Neural cell (in vitro differentiated cells): ENCODE results near the gene DEF6. TPM values are rescaled to one million over a fixed set of nuclear protein-coding genes. Genes with fewer than 3 reads are reported as not detected.

ENCODE experiments used
- H2AFZ ChIP-seq: fragments of 200-600, 300-800 bp; sonication (generic), shearing (Covaris generic); 2 replicates; pipeline ENCODE4 v1.6.0; 2014; ENCODE audit warnings: low read depth, mild to moderate bottlenecking, antibody characterized with exemption, low read length, moderate library complexity
- H3F3A ChIP-seq: fragments of 200-600 bp; shearing (Covaris generic); 2 replicates; pipeline ENCODE4 v1.6.1; 2016; ENCODE audit warnings: mild to moderate bottlenecking, moderate library complexity, mixed read lengths, antibody characterized with exemption, low read length; ENCODE audit not compliant: insufficient read depth, poor library complexity, severe bottlenecking
- H3K27ac ChIP-seq: fragments of 200-600, 300-800 bp; sonication (generic), shearing (Covaris generic); 2 replicates; pipeline ENCODE4 v1.5.1; 2014; ENCODE audit warnings: mild to moderate bottlenecking, low read length, moderate library complexity
- H3K27me3 ChIP-seq: fragments of 300-800, 200-600 bp; sonication (generic), shearing (Covaris generic); 2 replicates; pipeline ENCODE4 v1.6.0; 2014; ENCODE audit warnings: mild to moderate bottlenecking, low read depth, low read length, moderate library complexity; ENCODE audit not compliant: insufficient read depth
- H3K36me3 ChIP-seq: fragments of 300-800, 200-600 bp; sonication (generic), shearing (Covaris generic); 2 replicates; pipeline ENCODE4 v1.5.1; 2014; ENCODE audit warnings: mild to moderate bottlenecking, antibody characterized with exemption, low read length, moderate library complexity; ENCODE audit not compliant: insufficient read depth
- H3K4me2 ChIP-seq: fragments of 300-800, 200-600 bp; sonication (generic), shearing (Covaris generic); 2 replicates; pipeline ENCODE4 v1.6.0; 2014; ENCODE audit warnings: mild to moderate bottlenecking, low read length
- H3K4me3 ChIP-seq: fragments of 300-800, 200-600 bp; sonication (generic), shearing (Covaris generic); 2 replicates; pipeline ENCODE4 v1.5.1; 2014; ENCODE audit warnings: mild to moderate bottlenecking, low read length, moderate library complexity
- H3K79me2 ChIP-seq: fragments of 200-600 bp; shearing (Covaris generic); replicated peaks from 2 replicates; pipeline ENCODE4 v1.6.0; 2014; ENCODE audit warnings: mild to moderate bottlenecking, low read length, moderate library complexity; ENCODE audit not compliant: insufficient read depth
- H3K9ac ChIP-seq: fragments of 300-800, 200-600 bp; sonication (generic), shearing (Covaris generic); 2 replicates; pipeline ENCODE4 v1.6.1; 2016; ENCODE audit warnings: mild to moderate bottlenecking, low read length, mixed read lengths
- H3K9me2 ChIP-seq: fragments of 200-600 bp; shearing (Covaris generic); 2 replicates; pipeline ENCODE4 v1.6.1; 2016; ENCODE audit warnings: mild to moderate bottlenecking, low read length, mixed read lengths; ENCODE audit not compliant: insufficient read depth
- H3K9me3 ChIP-seq: fragments of 200-600, 300-800 bp; sonication (generic), shearing (Covaris generic); 2 replicates; pipeline ENCODE4 v1.6.1; 2016; ENCODE audit warnings: mild to moderate bottlenecking, mixed run types, low read length, moderate library complexity, mixed read lengths
- H4K20me1 ChIP-seq: fragments of 200-600 bp; shearing (Covaris generic); 2 replicates; pipeline ENCODE4 v1.6.1; 2016; ENCODE audit warnings: mild to moderate bottlenecking, mixed run types; ENCODE audit not compliant: insufficient read depth
- EP300 ChIP-seq: fragments of 450-650 bp; conservative IDR thresholded peaks from 2 replicates; pipeline ENCODE4 v1.6.1; 2014; ENCODE audit warnings: antibody characterized with exemption, mild to moderate bottlenecking, moderate library complexity; ENCODE audit not compliant: poor library complexity, severe bottlenecking
- EZH2 ChIP-seq: fragments of 200-600, 300-800 bp; shearing (Covaris generic), sonication (generic); IDR thresholded peaks from 2 replicates; pipeline ENCODE4 v1.6.1; 2014; ENCODE audit warnings: antibody characterized with exemption, low read length, borderline replicate concordance, mild to moderate bottlenecking; ENCODE audit not compliant: insufficient read depth, poor library complexity, severe bottlenecking
- MXI1 ChIP-seq: fragments of 450-650 bp; conservative IDR thresholded peaks from 2 replicates; pipeline ENCODE4 v1.6.1; 2014; ENCODE audit warnings: antibody characterized with exemption, mild to moderate bottlenecking; ENCODE audit not compliant: poor library complexity, severe bottlenecking
- POLR2AphosphoS5 ChIP-seq: IDR thresholded peaks from 2 replicates; pipeline ENCODE4 v1.6.1; 2012
- RAD21 ChIP-seq: fragments of 450-650 bp; conservative IDR thresholded peaks from 2 replicates; pipeline ENCODE4 v1.6.1; 2014; ENCODE audit warnings: antibody characterized with exemption, mild to moderate bottlenecking, moderate library complexity
- SMC3 ChIP-seq: fragments of 450-650 bp; conservative IDR thresholded peaks from 2 replicates; pipeline ENCODE4 v1.6.1; 2014; ENCODE audit warnings: antibody characterized with exemption, mild to moderate bottlenecking, moderate library complexity; ENCODE audit not compliant: poor library complexity
- TAF1 ChIP-seq: IDR thresholded peaks from 2 replicates; pipeline ENCODE4 v1.6.1; 2012; ENCODE audit warnings: low read depth
- polyA minus RNA-seq: library from RNA; depleted of rRNA, polyadenylated mRNA; stranded (reverse); fragments of >200 nt; gene quantifications from 2 replicates; pipeline ENCODE4 v1.2.3, GENCODE V29; 2014
- polyA plus RNA-seq: library from polyadenylated mRNA; depleted of rRNA; stranded (reverse); fragments of >200 nt; gene quantifications from 2 replicates; pipeline ENCODE4 v1.2.3, GENCODE V29; 2014
- TF ChIP-seq, protein P1 (sequence below): fragments of 450-650 bp; IDR thresholded peaks from 2 replicates; pipeline ENCODE4 v1.5.1; 2014; ENCODE audit warnings: antibody characterized with exemption, mild to moderate bottlenecking, moderate library complexity; ENCODE audit not compliant: poor library complexity, severe bottlenecking
- TF ChIP-seq, protein P2 (sequence below): IDR thresholded peaks from 2 replicates; pipeline ENCODE4 v1.6.1; 2012; ENCODE audit warnings: borderline replicate concordance

DEF6 gene
- polyA plus RNA-seq (0.48 and 1.3 TPM in 2 replicates), polyA minus RNA-seq (0.35 and 0.49 TPM in 2 replicates)

DNA sequence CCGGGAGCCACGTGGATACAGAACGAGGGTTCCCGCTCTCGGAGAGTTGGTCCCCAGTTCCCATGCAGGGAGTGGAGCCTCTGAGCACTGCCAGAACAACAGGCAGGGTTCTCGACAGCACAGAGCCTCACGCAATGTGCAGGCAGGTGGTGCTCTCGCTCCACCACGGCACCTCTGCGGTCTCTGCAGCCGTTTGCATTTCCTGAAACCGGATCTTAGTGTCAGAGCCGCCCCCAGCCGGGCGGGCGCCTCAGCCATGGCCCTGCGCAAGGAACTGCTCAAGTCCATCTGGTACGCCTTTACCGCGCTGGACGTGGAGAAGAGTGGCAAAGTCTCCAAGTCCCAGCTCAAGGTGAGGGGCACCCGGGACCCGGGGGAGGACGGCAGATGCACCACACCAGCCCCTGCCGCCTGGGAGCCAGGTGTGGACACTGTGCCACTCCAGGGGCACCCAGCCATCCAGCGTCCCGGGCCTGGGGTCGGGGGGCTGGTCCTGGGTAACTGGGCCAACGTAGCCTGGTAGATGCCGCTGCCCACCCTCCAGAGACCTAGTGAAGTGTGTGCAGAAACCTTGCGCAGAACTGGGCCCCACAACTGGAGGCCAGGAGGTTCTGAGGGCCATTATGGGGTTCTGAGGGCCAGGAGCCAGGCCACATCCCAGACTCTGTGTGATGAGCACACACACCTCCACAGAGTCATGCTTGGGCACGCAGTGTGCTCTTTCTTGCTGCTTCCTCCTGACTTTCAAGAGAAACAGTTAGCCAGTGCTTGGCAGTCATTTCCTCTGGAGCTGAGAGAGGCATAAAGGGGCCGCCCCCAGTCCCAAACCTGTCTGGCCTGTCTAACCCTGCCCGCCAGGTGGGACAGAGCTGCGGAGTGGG lies at the start of gene DEF6:
TSS of gene DEF6 (plus strand) at position 218 of the 881 bp plus-strand sequence. CDS start at position 257, 39 bp downstream.
- H3K9me3 ChIP-seq = no peaks in the 10 kb centered on the region
- H3K36me3 ChIP-seq = no peaks in the 10 kb centered on the region
- no peak within 1 kb of the TSS for H3K27ac ChIP-seq

DNA sequence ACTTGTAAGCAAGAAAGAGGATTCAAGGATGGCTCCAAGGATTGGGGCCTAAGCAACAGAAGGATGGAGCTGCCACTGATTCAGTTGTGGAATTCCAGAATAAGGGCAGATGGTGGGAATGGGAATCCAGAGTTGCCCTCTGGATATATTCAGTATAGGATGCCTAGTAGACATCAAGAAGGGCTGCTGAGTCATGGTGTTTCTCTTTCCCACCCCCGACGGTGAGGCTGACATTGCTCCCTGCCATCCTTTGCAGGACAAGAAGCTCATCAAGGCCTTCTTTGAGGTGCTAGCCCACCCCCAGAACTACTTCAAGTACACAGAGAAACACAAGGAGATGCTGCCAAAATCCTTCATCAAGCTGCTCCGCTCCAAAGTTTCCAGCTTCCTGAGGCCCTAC lies 49.3 kb upstream of the DEF6 start:
- Histone ChIP-seq H3K9me2 (no peaks in the 10 kb centered on the region), H4K20me1 (no peaks in the 10 kb centered on the region), H2AFZ (no peak overlapping the region), H3K36me3 (no peaks in the 10 kb centered on the region), H3K27me3 (no peaks in the 10 kb centered on the region), H3K4me2 (no peak overlapping the region), H3F3A (no peaks in the 10 kb centered on the region), H3K27ac (no peak overlapping the region), H3K79me2 (peaks cover 11% of the 10 kb centered on the region), H3K9me3 (no peaks in the 10 kb centered on the region), H3K9ac (no peak overlapping the region), H3K4me3 (no peak overlapping the region)
- TF ChIP-seq, protein P1, sequence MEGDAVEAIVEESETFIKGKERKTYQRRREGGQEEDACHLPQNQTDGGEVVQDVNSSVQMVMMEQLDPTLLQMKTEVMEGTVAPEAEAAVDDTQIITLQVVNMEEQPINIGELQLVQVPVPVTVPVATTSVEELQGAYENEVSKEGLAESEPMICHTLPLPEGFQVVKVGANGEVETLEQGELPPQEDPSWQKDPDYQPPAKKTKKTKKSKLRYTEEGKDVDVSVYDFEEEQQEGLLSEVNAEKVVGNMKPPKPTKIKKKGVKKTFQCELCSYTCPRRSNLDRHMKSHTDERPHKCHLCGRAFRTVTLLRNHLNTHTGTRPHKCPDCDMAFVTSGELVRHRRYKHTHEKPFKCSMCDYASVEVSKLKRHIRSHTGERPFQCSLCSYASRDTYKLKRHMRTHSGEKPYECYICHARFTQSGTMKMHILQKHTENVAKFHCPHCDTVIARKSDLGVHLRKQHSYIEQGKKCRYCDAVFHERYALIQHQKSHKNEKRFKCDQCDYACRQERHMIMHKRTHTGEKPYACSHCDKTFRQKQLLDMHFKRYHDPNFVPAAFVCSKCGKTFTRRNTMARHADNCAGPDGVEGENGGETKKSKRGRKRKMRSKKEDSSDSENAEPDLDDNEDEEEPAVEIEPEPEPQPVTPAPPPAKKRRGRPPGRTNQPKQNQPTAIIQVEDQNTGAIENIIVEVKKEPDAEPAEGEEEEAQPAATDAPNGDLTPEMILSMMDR = no peak
- TF ChIP-seq MXI1 (no peak), EP300 (no peak), POLR2AphosphoS5 (no peak), TAF1 (no peak), SMC3 (no peak), EZH2 (no peak)
- TF ChIP-seq, protein P2, sequence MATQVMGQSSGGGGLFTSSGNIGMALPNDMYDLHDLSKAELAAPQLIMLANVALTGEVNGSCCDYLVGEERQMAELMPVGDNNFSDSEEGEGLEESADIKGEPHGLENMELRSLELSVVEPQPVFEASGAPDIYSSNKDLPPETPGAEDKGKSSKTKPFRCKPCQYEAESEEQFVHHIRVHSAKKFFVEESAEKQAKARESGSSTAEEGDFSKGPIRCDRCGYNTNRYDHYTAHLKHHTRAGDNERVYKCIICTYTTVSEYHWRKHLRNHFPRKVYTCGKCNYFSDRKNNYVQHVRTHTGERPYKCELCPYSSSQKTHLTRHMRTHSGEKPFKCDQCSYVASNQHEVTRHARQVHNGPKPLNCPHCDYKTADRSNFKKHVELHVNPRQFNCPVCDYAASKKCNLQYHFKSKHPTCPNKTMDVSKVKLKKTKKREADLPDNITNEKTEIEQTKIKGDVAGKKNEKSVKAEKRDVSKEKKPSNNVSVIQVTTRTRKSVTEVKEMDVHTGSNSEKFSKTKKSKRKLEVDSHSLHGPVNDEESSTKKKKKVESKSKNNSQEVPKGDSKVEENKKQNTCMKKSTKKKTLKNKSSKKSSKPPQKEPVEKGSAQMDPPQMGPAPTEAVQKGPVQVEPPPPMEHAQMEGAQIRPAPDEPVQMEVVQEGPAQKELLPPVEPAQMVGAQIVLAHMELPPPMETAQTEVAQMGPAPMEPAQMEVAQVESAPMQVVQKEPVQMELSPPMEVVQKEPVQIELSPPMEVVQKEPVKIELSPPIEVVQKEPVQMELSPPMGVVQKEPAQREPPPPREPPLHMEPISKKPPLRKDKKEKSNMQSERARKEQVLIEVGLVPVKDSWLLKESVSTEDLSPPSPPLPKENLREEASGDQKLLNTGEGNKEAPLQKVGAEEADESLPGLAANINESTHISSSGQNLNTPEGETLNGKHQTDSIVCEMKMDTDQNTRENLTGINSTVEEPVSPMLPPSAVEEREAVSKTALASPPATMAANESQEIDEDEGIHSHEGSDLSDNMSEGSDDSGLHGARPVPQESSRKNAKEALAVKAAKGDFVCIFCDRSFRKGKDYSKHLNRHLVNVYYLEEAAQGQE = no peak

More for the DNA sequence above, at the start of gene DEF6:
- Histone ChIP-seq H2AFZ (no peak within 1 kb of the TSS), H3K27me3 (no peaks in the 10 kb centered on the region), H3F3A (no peaks in the 10 kb centered on the region), H3K9ac (no peak within 1 kb of the TSS), H3K4me2 (no peak within 1 kb of the TSS), H4K20me1 (no peaks in the 10 kb centered on the region), H3K79me2 (no peaks in the 10 kb centered on the region), H3K4me3 (no peak within 1 kb of the TSS), H3K9me2 (no peaks in the 10 kb centered on the region)
- TF ChIP-seq SMC3 (peak; percentile 51), MXI1 (no peak), RAD21 (peak; percentile 61), TAF1 (no peak), EP300 (no peak), EZH2 (no peak), POLR2AphosphoS5 (no peak)
- TF ChIP-seq, protein P2 = no peak
- TF ChIP-seq, protein P1 = peak; percentile 54
